ENCODE data around the gene RHOU. TPM values are rescaled to one million over a fixed set of nuclear protein-coding genes. Genes with fewer than 3 reads are reported as not detected.

The RHOU gene
- total and polyA plus RNA-seq, 2 experiments from 2014 or later = 0.95 to 4.4 TPM

GRCh38 chr1:228695015-228695955 is 40.0 kb upstream of the RHOU start (continued):
- TF ChIP-seq CTCF (conservative IDR thresholded peaks at IDR 0.05; ENCODE audit: low read depth in 2 of 2) (no peak), CREB1 (CRISPR knock-in tag; IDR thresholded peaks at IDR 0.05; ENCODE audit: low read depth) (no peak), JUNB (IDR thresholded peaks at IDR 0.05; ENCODE audit: unreplicated experiment) (no peak), ZNF462 (CRISPR knock-in tag; IDR thresholded peaks at IDR 0.05) (no peak)
